Kasumi-1 (cell line): ENCODE measurements around the gene SIAH3.
"Not testable (repeated sequence)": the region's sequence is repeated elsewhere in the genome, so short reads cannot be mapped to it uniquely, and the experiment has no call there.

ENCODE experiments used
- DNase-seq, 2 experiments: peaks; one replicate each; lab custom pipeline; 2025; lab: John Stamatoyannopoulos, UW

Gene SIAH3

GRCh38 chr13:45783346-45784043 lies 68.1 kb downstream of the SIAH3 start:
- no peak for DNase-seq

GRCh38 chr13:45782327-45783045 lies 69.1 kb downstream of the SIAH3 start:
- DNase-seq, result peak in 1 of 2 experiments; percentile 3

- no peak for DNase-seq
Measured at GRCh38 chr13:45781553-45782326, 69.8 kb downstream of the SIAH3 start.

GRCh38 chr13:45779901-45780300 lies 71.7 kb downstream of the SIAH3 start:
- no peak for DNase-seq

- no peak for DNase-seq
Measured at GRCh38 chr13:45778882-45779281, 72.7 kb downstream of the SIAH3 start.

- DNase-seq, result no peak
Measured at GRCh38 chr13:45776748-45777147, 74.8 kb downstream of the SIAH3 start.

GRCh38 chr13:45775401-45775963 lies 76.1 kb downstream of the SIAH3 start:
- DNase-seq, result no peak

GRCh38 chr13:45773944-45774343 lies 77.6 kb downstream of the SIAH3 start:
- no peak for DNase-seq

GRCh38 chr13:45773236-45773635 lies 78.3 kb downstream of the SIAH3 start:
- DNase-seq, result no peak

- DNase-seq, result no peak
Measured at GRCh38 chr13:45770886-45771285, 80.7 kb downstream of the SIAH3 start.

- DNase-seq, result peak; percentile 23 to 38
Measured at GRCh38 chr13:45768656-45769479, 82.7 kb downstream of the SIAH3 start.

- no peak for DNase-seq
Measured at GRCh38 chr13:45765464-45765863, 86.1 kb downstream of the SIAH3 start.

GRCh38 chr13:45763419-45763818 lies 88.1 kb downstream of the SIAH3 start:
- DNase-seq, result no peak

- not testable (repeated sequence) for DNase-seq
Measured at GRCh38 chr13:45757589-45757988, 94.0 kb downstream of the SIAH3 start.

- DNase-seq, result not testable (repeated sequence)
Measured at GRCh38 chr13:45756498-45756897, 95.1 kb downstream of the SIAH3 start.

- peak; percentile 59 to 65 for DNase-seq
Measured at GRCh38 chr13:45752510-45752909, 99.0 kb downstream of the SIAH3 start.

- no peak for DNase-seq
Measured at GRCh38 chr13:45751885-45752284, 99.7 kb downstream of the SIAH3 start.

- no peak for DNase-seq
Measured at GRCh38 chr13:45750566-45750965, 101.0 kb downstream of the SIAH3 start.

GRCh38 chr13:45748941-45749759 lies 102.4 kb downstream of the SIAH3 start:
- DNase-seq, result no peak

- peak; percentile 59 to 71 for DNase-seq
Measured at GRCh38 chr13:45747071-45747470, 104.5 kb downstream of the SIAH3 start.

- DNase-seq, result no peak
Measured at GRCh38 chr13:45744979-45745378, 106.6 kb downstream of the SIAH3 start.
